ENCODE results near the gene DBNDD1. TPM values are rescaled to one million over a fixed set of nuclear protein-coding genes. Genes with fewer than 3 reads are reported as not detected.

DBNDD1 gene
- total RNA-seq, 2 donors from 2014 or later, result 5.3 to 7.7 TPM

DNA sequence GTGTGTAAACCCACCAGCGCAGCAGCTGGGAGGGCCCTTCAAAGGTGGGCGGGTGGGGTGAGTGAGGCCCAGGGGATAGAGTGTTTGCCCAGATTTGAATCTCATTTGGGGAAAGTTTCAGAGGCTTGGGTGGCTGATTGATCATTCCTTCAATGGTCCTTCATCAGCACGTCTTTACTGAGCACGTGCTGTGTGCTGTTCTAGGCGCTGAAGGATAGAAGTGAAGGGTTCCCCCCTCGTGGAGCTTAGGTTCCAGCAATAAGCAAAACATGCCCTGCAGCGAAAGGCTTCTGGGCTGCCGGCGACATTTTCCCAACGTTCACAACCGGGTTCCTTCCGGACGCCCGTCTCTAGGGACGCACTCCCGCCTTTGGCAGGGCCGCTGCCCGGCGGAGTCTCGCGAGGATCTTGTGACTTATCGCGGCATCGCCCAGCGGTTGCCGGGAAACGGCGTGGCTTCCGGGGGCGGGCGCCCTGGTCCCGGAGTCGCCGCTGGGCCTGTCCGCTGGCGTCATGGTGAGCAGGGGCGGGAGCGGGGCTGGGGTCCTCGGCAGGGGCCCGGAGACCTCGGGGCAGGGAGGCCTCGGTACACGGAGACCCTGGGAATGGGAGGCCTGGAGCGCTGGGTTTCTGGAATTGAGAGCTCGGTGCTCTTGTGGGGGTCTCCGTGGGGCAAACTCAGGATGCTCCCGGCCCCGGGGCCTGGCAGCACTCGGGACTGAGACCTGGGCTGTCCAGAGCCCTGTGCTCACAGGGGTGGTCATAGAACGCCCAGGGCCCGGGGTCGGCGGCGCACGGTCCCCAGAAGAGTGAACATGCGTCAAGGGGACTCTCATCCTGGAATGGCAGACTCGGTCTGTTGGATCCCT is 3.2 kb upstream of the DBNDD1 start:
- Histone ChIP-seq H3K4me3 (peak overlapping the region; percentile 72 to 81), H3K9me3 (no peaks in the 10 kb centered on the region), H3K36me3 (no peaks in the 10 kb centered on the region), H3K27me3 (replicated peaks; ENCODE audit: insufficient read depth) (no peaks in the 10 kb centered on the region), H3K27ac (peak overlapping the region; percentile 65 to 71), H3K4me1 (replicated peaks) (peaks cover 7% of the 10 kb centered on the region)
- TF ChIP-seq POLR2AphosphoS5 (IDR thresholded peaks at IDR 0.05) (peak; percentile 93), POLR2A (IDR thresholded peaks at IDR 0.05) (peak; percentile 23)
- TF ChIP-seq, protein P1, sequence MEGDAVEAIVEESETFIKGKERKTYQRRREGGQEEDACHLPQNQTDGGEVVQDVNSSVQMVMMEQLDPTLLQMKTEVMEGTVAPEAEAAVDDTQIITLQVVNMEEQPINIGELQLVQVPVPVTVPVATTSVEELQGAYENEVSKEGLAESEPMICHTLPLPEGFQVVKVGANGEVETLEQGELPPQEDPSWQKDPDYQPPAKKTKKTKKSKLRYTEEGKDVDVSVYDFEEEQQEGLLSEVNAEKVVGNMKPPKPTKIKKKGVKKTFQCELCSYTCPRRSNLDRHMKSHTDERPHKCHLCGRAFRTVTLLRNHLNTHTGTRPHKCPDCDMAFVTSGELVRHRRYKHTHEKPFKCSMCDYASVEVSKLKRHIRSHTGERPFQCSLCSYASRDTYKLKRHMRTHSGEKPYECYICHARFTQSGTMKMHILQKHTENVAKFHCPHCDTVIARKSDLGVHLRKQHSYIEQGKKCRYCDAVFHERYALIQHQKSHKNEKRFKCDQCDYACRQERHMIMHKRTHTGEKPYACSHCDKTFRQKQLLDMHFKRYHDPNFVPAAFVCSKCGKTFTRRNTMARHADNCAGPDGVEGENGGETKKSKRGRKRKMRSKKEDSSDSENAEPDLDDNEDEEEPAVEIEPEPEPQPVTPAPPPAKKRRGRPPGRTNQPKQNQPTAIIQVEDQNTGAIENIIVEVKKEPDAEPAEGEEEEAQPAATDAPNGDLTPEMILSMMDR (IDR thresholded peaks at IDR 0.05), result no peak
- WGBS, result 4% methylated on average over 57 of the region's 57 CpGs
- peak; percentile 90 for DNase-seq (ENCODE audit: low spot score)
- intact Hi-C loops (cut with DNase I), result no loop called here

DNA sequence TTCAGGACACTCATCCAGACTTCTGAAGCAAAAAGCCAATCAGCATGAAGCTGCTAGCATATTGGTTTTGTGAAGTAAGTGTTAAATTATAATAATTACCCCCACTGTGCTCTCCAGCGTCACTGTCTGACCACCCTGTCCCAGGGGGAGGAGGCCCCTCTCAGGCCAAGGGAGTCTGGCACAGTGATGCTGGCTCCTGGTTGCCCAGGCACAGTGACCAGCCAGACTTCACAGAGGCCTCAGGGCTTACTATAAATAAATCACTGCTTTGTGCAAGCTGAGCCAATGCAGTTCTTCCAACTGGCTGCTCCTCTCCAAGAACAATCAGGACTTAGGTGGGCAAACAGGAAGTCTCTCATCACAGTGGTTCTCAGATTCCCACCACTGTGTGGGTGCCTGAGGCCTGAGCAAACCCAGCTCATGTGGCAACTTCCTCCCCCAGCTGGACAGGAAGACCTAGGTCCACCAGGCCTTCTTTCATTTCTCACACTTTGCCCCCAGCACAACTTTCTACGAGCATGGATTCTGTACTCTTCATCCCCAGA is 1.7 kb upstream of the DBNDD1 start:
- no peak for DNase-seq (ENCODE audit: low spot score)
- TF ChIP-seq POLR2AphosphoS5 (IDR thresholded peaks at IDR 0.05), result no peak
- TF ChIP-seq, protein P1 (IDR thresholded peaks at IDR 0.05), result no peak
- TF ChIP-seq POLR2A (IDR thresholded peaks at IDR 0.05), result no peak
- Histone ChIP-seq H3K4me3 (no peak overlapping the region), H3K27me3 (replicated peaks; ENCODE audit: insufficient read depth) (no peaks in the 10 kb centered on the region), H3K4me1 (replicated peaks) (peaks cover 7% of the 10 kb centered on the region), H3K36me3 (no peaks in the 10 kb centered on the region), H3K27ac (no peak overlapping the region), H3K9me3 (no peaks in the 10 kb centered on the region)
- WGBS, result 76% methylated on average over 2 of the region's 2 CpGs
- intact Hi-C loops (cut with DNase I), result no loop called here

GRCh38 chr16:90020260-90020837 is 1.1 kb upstream of the DBNDD1 start:
- Histone ChIP-seq H3K27ac (no peak overlapping the region), H3K27me3 (replicated peaks; ENCODE audit: insufficient read depth) (no peaks in the 10 kb centered on the region), H3K4me3 (peak overlapping the region in 1 of 2 donors; percentile 80), H3K4me1 (replicated peaks) (peaks cover 7% of the 10 kb centered on the region), H3K9me3 (no peaks in the 10 kb centered on the region), H3K36me3 (no peaks in the 10 kb centered on the region)
- TF ChIP-seq POLR2A (IDR thresholded peaks at IDR 0.05) (no peak), POLR2AphosphoS5 (IDR thresholded peaks at IDR 0.05) (no peak)
- TF ChIP-seq, protein P1 (IDR thresholded peaks at IDR 0.05), result no peak
- WGBS, result 63% methylated on average over 9 of the region's 9 CpGs
- intact Hi-C loops (cut with DNase I), result no loop called here
- DNase-seq (ENCODE audit: low spot score), result no peak

DNA sequence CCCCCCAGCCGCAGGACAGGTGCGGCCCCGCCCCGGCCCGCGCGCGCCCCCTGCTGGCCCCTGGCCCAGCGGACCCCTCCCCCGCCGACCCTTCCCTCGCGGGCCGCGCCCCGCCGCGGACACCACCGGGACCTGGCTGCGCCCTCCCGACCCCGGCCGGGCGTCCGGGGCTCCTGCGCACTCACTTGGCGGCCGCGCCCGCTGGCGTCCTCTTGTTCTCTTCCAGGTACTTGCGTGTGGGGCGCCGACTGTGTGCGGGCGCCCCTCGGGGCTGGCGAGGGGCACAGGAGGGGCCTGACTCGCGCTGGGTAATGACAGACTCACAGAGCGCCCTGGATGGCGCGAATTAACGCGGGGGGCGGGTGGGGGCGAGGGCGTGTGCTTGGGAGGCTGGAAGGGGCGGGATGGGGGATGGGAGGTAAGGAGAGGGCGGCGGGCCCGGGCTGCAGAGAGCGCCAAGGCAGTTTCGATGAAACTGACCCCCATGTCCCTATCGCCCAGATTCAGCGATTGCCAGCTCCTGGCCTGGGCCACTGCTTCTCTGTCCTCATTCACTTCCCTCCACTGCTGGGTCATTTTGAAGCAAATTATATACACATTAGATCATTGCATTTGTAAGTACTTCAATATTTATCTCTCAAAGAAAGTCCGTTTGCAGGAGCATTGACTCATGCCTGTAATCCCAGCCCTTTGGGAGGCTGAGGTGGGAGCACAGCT is 445 bp upstream of the DBNDD1 start:
- Histone ChIP-seq H3K4me3 (peak overlapping the region; percentile 54 to 80), H3K36me3 (no peaks in the 10 kb centered on the region), H3K9me3 (no peaks in the 10 kb centered on the region), H3K27ac (peak overlapping the region; percentile 66 to 87), H3K27me3 (replicated peaks; ENCODE audit: insufficient read depth) (no peaks in the 10 kb centered on the region), H3K4me1 (replicated peaks) (peaks cover 7% of the 10 kb centered on the region)
- intact Hi-C loops (cut with DNase I), result no loop called here
- TF ChIP-seq, protein P1 (IDR thresholded peaks at IDR 0.05), result peak in 3 of 4 experiments; percentile 25 to 59 (median 50)
- no peak for TF ChIP-seq POLR2A (IDR thresholded peaks at IDR 0.05)
- TF ChIP-seq POLR2AphosphoS5 (IDR thresholded peaks at IDR 0.05), result no peak
- WGBS, result 2% methylated on average over 44 of the region's 57 CpGs
- DNase-seq (ENCODE audit: low spot score), result no peak
